NT2/D1 (cell line): Measurements from ENCODE around the gene CYP8B1.

ENCODE experiments used
- YY1 ChIP-seq: IDR thresholded peaks from 2 replicates; pipeline ENCODE4 v1.6.1; 2011; ENCODE audit not compliant: insufficient read length, insufficient read depth
- ZNF274 ChIP-seq: IDR thresholded peaks from 2 replicates; pipeline ENCODE4 v1.6.1; 2011; ENCODE audit warnings: mild to moderate bottlenecking, low read depth, low read length

GRCh38 chr3:42844815-42845214, 30.9 kb downstream of the CYP8B1 start:
- TF ChIP-seq YY1, result no peak
- TF ChIP-seq ZNF274, result no peak
